ENCODE results near the gene SLC36A1.
"Not testable (repeated sequence)": the region's sequence is repeated elsewhere in the genome, so short reads cannot be mapped to it uniquely, and the experiment has no call there.

SLC36A1 gene

GRCh38 chr5:151447174-151448037 lies at the start of gene SLC36A1:
SLC36A1 (plus strand) TSS chr5:151447603; CDS start chr5:151458793, 11,190 bp downstream.
- DNase-seq (ENCODE audit: low read depth in 2 of 2) = peak; percentile 88 to 92

- DNase-seq (ENCODE audit: low read depth in 2 of 2) = no peak
Measured at GRCh38 chr5:151405334-151406160, 41.9 kb upstream of the SLC36A1 start.

GRCh38 chr5:151406322-151406947 lies 41.0 kb upstream of the SLC36A1 start:
- DNase-seq (ENCODE audit: low read depth in 2 of 2) = no peak

GRCh38 chr5:151408591-151409230 lies 38.7 kb upstream of the SLC36A1 start:
- DNase-seq (ENCODE audit: low read depth in 2 of 2) = no peak

GRCh38 chr5:151413800-151414199 lies 33.6 kb upstream of the SLC36A1 start:
- no peak for DNase-seq (ENCODE audit: low read depth in 2 of 2)

GRCh38 chr5:151414536-151414935 lies 32.9 kb upstream of the SLC36A1 start:
- no peak for DNase-seq (ENCODE audit: low read depth in 2 of 2)

GRCh38 chr5:151417712-151418111 lies 29.7 kb upstream of the SLC36A1 start:
- DNase-seq (ENCODE audit: low read depth in 2 of 2) = no peak

GRCh38 chr5:151420127-151420526 lies 27.3 kb upstream of the SLC36A1 start:
- no peak for DNase-seq (ENCODE audit: low read depth in 2 of 2)

GRCh38 chr5:151424892-151425523 lies 22.4 kb upstream of the SLC36A1 start:
- no peak for DNase-seq (ENCODE audit: low read depth in 2 of 2)

GRCh38 chr5:151426347-151426746 lies 21.1 kb upstream of the SLC36A1 start:
- DNase-seq (ENCODE audit: low read depth in 2 of 2) = not testable (repeated sequence)

GRCh38 chr5:151427258-151427657 lies 20.1 kb upstream of the SLC36A1 start:
- DNase-seq (ENCODE audit: low read depth in 2 of 2) = no peak

GRCh38 chr5:151430731-151431130 lies 16.7 kb upstream of the SLC36A1 start:
- no peak for DNase-seq (ENCODE audit: low read depth in 2 of 2)

GRCh38 chr5:151431666-151432065 lies 15.7 kb upstream of the SLC36A1 start:
- DNase-seq (ENCODE audit: low read depth in 2 of 2) = no peak

GRCh38 chr5:151432210-151432609 lies 15.2 kb upstream of the SLC36A1 start:
- no peak for DNase-seq (ENCODE audit: low read depth in 2 of 2)

GRCh38 chr5:151434570-151435237 lies 12.7 kb upstream of the SLC36A1 start:
- no peak for DNase-seq (ENCODE audit: low read depth in 2 of 2)

GRCh38 chr5:151448038-151448985 lies 909 bp downstream of the SLC36A1 start:
- DNase-seq (ENCODE audit: low read depth in 2 of 2) = no peak

- DNase-seq (ENCODE audit: low read depth in 2 of 2) = no peak
Measured at GRCh38 chr5:151449297-151449696, 1.9 kb downstream of the SLC36A1 start.

GRCh38 chr5:151449839-151450238 lies 2.4 kb downstream of the SLC36A1 start:
- DNase-seq (ENCODE audit: low read depth in 2 of 2) = no peak

- DNase-seq (ENCODE audit: low read depth in 2 of 2) = no peak
Measured at GRCh38 chr5:151450605-151451004, 3.2 kb downstream of the SLC36A1 start.

Data from stimulated activated CD8-positive, alpha-beta memory T cell treated with anti-CD3 and anti-CD28 coated beads, Interleukin-15, amount 100 ng/mL, for 48 hours (primary cell).